ENCODE measurements around the gene DIPK1C. TPM values are rescaled to one million over a fixed set of nuclear protein-coding genes. Genes with fewer than 3 reads are reported as not detected.

DIPK1C gene
- total RNA-seq, 1 donor from 2014 or later, result not detected

- no peak for DNase-seq (ENCODE audit: low read depth)
Observed at GRCh38 chr18:74453642-74454198, 3.4 kb downstream of the DIPK1C start.

GRCh38 chr18:74453016-74453566 lies 4.0 kb downstream of the DIPK1C start:
- peak; percentile 6 for DNase-seq (ENCODE audit: low read depth)

GRCh38 chr18:74451148-74451547 lies 6.0 kb downstream of the DIPK1C start:
- DNase-seq (ENCODE audit: low read depth), result no peak

GRCh38 chr18:74450626-74451025 lies 6.5 kb downstream of the DIPK1C start:
- DNase-seq (ENCODE audit: low read depth), result no peak

- no peak for DNase-seq (ENCODE audit: low read depth)
Observed at GRCh38 chr18:74447404-74448152, 9.5 kb downstream of the DIPK1C start.

- DNase-seq (ENCODE audit: low read depth), result no peak
Observed at GRCh38 chr18:74446631-74447403, 10.3 kb downstream of the DIPK1C start.

- no peak for DNase-seq (ENCODE audit: low read depth)
Observed at GRCh38 chr18:74446178-74446577, 10.9 kb downstream of the DIPK1C start.

GRCh38 chr18:74445585-74445984 lies 11.5 kb downstream of the DIPK1C start:
- DNase-seq (ENCODE audit: low read depth), result no peak

GRCh38 chr18:74444104-74444503 lies 13.0 kb downstream of the DIPK1C start:
- no peak for DNase-seq (ENCODE audit: low read depth)

- DNase-seq (ENCODE audit: low read depth), result no peak
Observed at GRCh38 chr18:74440808-74441427, 16.2 kb downstream of the DIPK1C start.

GRCh38 chr18:74438091-74438490 lies 19.0 kb downstream of the DIPK1C start:
- no peak for DNase-seq (ENCODE audit: low read depth)

GRCh38 chr18:74436158-74436769 lies 20.8 kb downstream of the DIPK1C start:
- no peak for DNase-seq (ENCODE audit: low read depth)

- DNase-seq (ENCODE audit: low read depth), result no peak
Observed at GRCh38 chr18:74435740-74436139, 21.4 kb downstream of the DIPK1C start.

GRCh38 chr18:74434466-74434865 lies 22.6 kb downstream of the DIPK1C start:
- no peak for DNase-seq (ENCODE audit: low read depth)

GRCh38 chr18:74430806-74431571 lies 26.1 kb downstream of the DIPK1C start:
- no peak for DNase-seq (ENCODE audit: low read depth)

- no peak for DNase-seq (ENCODE audit: low read depth)
Observed at GRCh38 chr18:74430231-74430630, 26.9 kb downstream of the DIPK1C start.

- peak; percentile 6 for DNase-seq (ENCODE audit: low read depth)
Observed at GRCh38 chr18:74429096-74429495, 28.0 kb downstream of the DIPK1C start.

- no peak for DNase-seq (ENCODE audit: low read depth)
Observed at GRCh38 chr18:74427442-74428112, 29.5 kb downstream of the DIPK1C start.

- DNase-seq (ENCODE audit: low read depth), result no peak
Observed at GRCh38 chr18:74425876-74426275, 31.2 kb downstream of the DIPK1C start.

GRCh38 chr18:74425161-74425560 lies 31.9 kb downstream of the DIPK1C start:
- no peak for DNase-seq (ENCODE audit: low read depth)

All from myocyte (in vitro differentiated cells).